Erythroblast (primary cell): Measurements from ENCODE around the gene PTRH2.

Experiments used
- DNase-seq, 2 experiments: peaks; one replicate each; lab custom pipeline; 2025; lab: John Stamatoyannopoulos, UW
- GATA1 ChIP-seq: IDR thresholded peaks from 2 replicates; pipeline ENCODE4 v1.6.1; 2011; ENCODE audit warnings: low read depth, mild to moderate bottlenecking, control low read depth, low read length, moderate library complexity
- POLR2A ChIP-seq: IDR thresholded peaks from 2 replicates; pipeline ENCODE4 v1.6.1; 2011; ENCODE audit warnings: mild to moderate bottlenecking, low read length

Gene PTRH2

GRCh38 chr17:59699786-59700185, 7.4 kb downstream of the PTRH2 start:
- no peak for TF ChIP-seq POLR2A
- TF ChIP-seq GATA1 = no peak
- no peak for DNase-seq

- TF ChIP-seq POLR2A (no peak), GATA1 (no peak)
These were observed 8.0 kb downstream of the PTRH2 start for GRCh38 chr17:59699218-59699617.

GRCh38 chr17:59698143-59698542, 9.1 kb downstream of the PTRH2 start:
- DNase-seq = no peak
- TF ChIP-seq GATA1 (no peak), POLR2A (no peak)

More at GRCh38 chr17:59699218-59699617, 8.0 kb downstream of the PTRH2 start:
- no peak for DNase-seq

GRCh38 chr17:59696682-59697277, 10.4 kb downstream of the PTRH2 start:
- TF ChIP-seq POLR2A = no peak
- no peak for TF ChIP-seq GATA1
- no peak for DNase-seq

- TF ChIP-seq POLR2A (peak; percentile 28), GATA1 (no peak)
- DNase-seq = peak; percentile 61 to 86
These were observed 11.1 kb downstream of the PTRH2 start for GRCh38 chr17:59695945-59696681.

GRCh38 chr17:59694344-59694743, 12.9 kb downstream of the PTRH2 start:
- DNase-seq = no peak
- TF ChIP-seq GATA1 (no peak), POLR2A (no peak)

GRCh38 chr17:59693582-59693981, 13.6 kb downstream of the PTRH2 start:
- TF ChIP-seq GATA1 = no peak
- no peak for TF ChIP-seq POLR2A
- DNase-seq = no peak

GRCh38 chr17:59688496-59688895, 18.7 kb downstream of the PTRH2 start:
- no peak for TF ChIP-seq POLR2A
- no peak for TF ChIP-seq GATA1
- no peak for DNase-seq

- peak in 1 of 2 experiments; percentile 51 for DNase-seq
- TF ChIP-seq POLR2A (no peak), GATA1 (no peak)
These were observed 19.2 kb downstream of the PTRH2 start for GRCh38 chr17:59688008-59688407.

GRCh38 chr17:59684967-59685366, 22.3 kb downstream of the PTRH2 start:
- DNase-seq = peak; percentile 92 to 98
- peak; percentile 24 for TF ChIP-seq GATA1
- TF ChIP-seq POLR2A = no peak

GRCh38 chr17:59683283-59683682, 23.9 kb downstream of the PTRH2 start:
- DNase-seq = no peak
- TF ChIP-seq GATA1 (no peak), POLR2A (no peak)

GRCh38 chr17:59680314-59680713, 26.9 kb downstream of the PTRH2 start:
- no peak for TF ChIP-seq POLR2A
- TF ChIP-seq GATA1 = no peak
- no peak for DNase-seq

GRCh38 chr17:59678918-59679317, 28.3 kb downstream of the PTRH2 start:
- no peak for DNase-seq
- TF ChIP-seq GATA1 = no peak
- TF ChIP-seq POLR2A = no peak

GRCh38 chr17:59676716-59677115, 30.5 kb downstream of the PTRH2 start:
- no peak for DNase-seq
- TF ChIP-seq GATA1 (no peak), POLR2A (no peak)
